ENCODE measurements around the gene TYSND1.
"Not testable (repeated sequence)": the region's sequence is repeated elsewhere in the genome, so short reads cannot be mapped to it uniquely, and the experiment has no call there.

Gene TYSND1

GRCh38 chr10:70131560-70131937 is 15.0 kb downstream of the TYSND1 start:
- no peak for DNase-seq

GRCh38 chr10:70130878-70131559 is 15.5 kb downstream of the TYSND1 start:
- no peak for DNase-seq

DNA sequence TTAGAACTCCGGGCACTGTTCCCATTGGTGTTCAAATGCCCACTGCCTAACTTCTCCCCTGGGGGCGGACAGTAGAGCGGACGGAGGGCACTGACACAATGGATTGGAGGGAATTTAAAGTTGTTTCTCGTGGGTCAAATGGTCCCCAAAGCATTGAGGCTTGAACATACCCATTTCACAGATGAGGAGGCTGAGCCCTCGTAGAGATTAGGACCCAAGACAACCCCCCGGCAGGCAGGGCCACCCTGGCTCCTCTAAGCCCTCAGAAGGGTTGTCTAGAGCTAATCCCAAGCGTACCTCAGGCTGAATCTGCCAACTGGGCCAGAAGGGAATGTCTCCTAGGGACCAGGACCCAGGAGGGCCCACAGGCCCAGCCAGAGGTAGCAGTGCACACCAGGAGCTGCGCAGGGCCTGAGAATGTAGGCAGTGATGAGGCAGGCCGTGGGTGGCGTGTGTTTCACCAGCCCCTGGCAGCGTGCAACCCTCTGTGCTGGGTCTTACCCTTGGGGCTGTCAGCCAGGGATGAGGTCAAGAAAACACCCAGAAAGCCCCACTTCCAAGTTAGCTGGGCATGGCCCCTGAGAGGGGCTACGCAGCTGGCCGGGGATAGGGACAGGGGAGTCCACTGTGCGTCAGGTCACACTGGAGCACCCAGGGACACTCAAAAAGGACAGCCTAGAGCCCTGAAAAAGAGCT is 19.7 kb downstream of the TYSND1 start:
- no peak for DNase-seq

- DNase-seq: no peak
Observed at GRCh38 chr10:70125918-70126552, 20.5 kb downstream of the TYSND1 start.

GRCh38 chr10:70124918-70125317 is 21.6 kb downstream of the TYSND1 start:
- DNase-seq: no peak

DNA sequence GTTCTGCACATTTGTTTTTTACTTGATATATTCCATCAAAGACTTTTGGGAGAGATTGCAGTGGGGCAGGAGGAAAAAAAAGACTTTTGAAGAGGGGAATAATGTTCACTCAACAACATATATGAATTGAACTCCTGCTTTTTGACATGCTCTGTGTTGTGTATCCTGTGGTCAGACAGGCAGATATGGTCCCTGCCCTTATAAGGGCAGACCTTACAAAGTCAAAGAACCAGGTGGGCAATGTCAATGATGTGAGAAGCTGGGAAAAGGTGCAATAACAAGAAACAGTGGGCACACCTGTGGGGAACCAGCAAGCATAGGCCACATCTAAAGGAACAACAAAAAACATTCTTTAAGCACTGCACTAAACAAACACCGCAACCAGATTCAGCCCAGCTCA is 22.1 kb downstream of the TYSND1 start:
- DNase-seq: no peak

DNA sequence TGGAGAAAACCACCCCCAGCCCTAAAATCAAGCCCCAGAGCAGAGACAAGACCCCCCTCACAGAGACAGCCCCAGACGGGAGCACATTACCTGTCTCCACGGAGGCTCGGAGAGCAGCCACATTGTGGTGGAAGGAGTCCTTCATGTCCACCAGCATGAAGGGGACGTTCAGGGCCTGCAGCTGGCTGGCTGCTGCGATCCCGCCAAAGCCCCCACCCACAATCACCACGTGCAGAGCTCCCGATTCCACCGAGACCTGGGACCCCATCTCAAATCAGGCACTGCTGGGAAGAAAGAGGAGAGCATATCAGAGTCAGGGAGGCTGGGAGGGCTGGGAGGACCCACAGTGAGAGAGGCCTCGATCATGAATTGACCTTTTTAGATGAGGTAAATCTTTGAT is 22.7 kb downstream of the TYSND1 start:
- no peak for DNase-seq

DNA sequence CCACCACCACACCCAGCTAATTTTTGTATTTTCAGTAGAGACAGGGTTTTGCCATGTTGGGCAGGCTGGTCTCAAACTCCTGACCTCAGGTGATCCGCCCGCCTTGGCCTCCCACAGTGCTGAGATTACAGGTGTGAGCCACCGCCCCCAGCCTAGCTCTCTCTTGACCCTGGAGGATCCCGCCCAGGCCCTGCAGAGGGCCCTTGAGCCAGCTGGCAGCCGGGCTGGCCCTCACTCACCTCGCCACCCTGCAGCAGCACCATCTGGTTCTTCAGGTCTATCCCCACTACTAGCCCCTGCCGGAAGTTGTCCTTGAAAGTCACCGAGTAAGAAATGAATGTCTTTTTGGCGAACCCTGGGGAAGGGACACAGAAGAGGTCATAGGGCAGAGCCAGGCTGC is 23.3 kb downstream of the TYSND1 start:
- not testable (repeated sequence) for DNase-seq

- no peak for DNase-seq
Observed at GRCh38 chr10:70122742-70123141, 23.8 kb downstream of the TYSND1 start.

- DNase-seq: no peak
Observed at GRCh38 chr10:70121281-70121949, 25.1 kb downstream of the TYSND1 start.

GRCh38 chr10:70120417-70120816 is 26.1 kb downstream of the TYSND1 start:
- no peak for DNase-seq

GRCh38 chr10:70119623-70120022 is 26.9 kb downstream of the TYSND1 start:
- no peak for DNase-seq

GRCh38 chr10:70119197-70119596 is 27.3 kb downstream of the TYSND1 start:
- no peak for DNase-seq

DNA sequence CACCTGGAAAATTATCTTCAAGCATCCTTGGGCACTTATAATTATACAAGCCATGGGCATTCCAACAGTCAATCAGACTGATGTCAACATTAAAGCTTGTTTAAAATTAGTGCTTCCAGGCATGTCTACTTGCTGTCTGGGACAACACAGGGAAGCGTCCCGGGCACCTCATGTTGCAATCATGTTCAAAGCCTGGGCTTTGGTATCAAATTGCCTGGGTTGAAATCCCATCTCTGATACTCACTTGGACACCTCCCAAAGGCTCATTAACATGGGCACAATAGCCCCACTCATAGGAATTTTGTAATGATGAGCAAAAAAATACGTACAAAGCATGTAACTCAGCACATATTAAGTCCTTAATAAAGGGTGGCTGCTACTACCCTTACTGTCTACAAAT is 28.3 kb downstream of the TYSND1 start:
- no peak for DNase-seq

GRCh38 chr10:70117646-70118045 is 28.9 kb downstream of the TYSND1 start:
- DNase-seq: no peak

DNA sequence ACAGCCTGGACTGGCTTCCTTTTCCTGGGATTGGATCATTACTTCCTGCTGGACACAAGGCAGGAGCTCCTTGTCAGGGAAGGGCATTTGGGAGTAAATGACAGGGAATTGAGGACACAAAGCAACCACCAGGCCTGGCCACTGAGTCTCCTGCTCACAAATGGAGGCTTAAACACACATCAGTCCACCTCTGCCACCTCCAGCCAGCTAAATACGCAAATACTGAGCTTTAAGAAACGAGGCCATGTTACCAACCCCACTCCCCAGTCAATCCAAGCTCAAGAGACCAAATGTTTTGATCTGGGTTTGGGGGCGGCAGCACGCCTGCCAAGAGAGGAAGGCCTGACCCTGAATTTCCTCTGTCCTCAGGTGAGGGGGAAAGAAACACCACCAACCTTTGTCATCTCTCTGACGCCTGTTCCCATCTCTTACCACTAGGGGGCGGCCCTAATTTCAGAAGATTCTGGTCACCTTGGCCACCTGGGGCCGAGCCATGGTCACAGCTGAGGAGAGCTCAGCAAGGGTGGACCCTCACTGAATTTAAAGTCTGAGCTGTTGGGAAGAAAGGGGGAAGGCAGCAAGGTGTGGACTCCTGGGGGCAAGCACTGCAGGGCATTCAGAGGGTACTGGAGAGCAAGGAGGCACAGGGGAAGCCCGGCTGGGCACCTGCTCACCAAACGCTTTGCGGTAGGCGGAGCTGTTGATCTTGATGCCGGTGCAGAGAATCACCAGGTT is 30.4 kb downstream of the TYSND1 start:
- peak; percentile 30 for DNase-seq

- no peak for DNase-seq
Observed at GRCh38 chr10:70114902-70115301, 31.6 kb downstream of the TYSND1 start.

- DNase-seq: no peak
Observed at GRCh38 chr10:70112071-70112470, 34.4 kb downstream of the TYSND1 start.

DNA sequence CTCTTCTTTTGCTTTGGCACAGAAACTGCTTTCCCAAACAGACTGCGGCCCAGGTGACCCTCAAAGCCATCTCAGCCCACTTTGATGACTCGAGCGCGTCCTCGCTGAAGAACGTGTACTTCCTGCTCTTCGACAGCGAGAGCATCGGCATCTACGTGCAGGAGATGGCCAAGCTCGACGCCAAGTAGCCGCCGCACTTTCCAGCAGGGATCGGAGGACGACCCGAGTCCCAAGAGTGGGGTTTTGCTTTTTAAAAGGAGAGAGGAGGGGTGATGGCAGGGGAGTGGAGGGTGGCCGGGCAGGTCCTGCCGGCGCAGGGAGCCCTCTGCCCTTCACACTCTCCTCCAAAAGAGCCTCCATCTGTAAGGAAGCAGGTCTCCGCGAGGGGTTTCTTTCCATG is 35.0 kb downstream of the TYSND1 start:
- no peak for DNase-seq

- no peak for DNase-seq
Observed at GRCh38 chr10:70109064-70109729, 37.3 kb downstream of the TYSND1 start.

- no peak for DNase-seq
Observed at GRCh38 chr10:70106958-70107791, 39.3 kb downstream of the TYSND1 start.

- DNase-seq: no peak
Observed at GRCh38 chr10:70101668-70102067, 44.8 kb downstream of the TYSND1 start.

Data from activated CD4-positive, alpha-beta T cell treated with anti-CD3 and anti-CD28 coated beads for 1 hour (primary cell).